Activated CD4-positive, alpha-beta T cell treated with anti-CD3 and anti-CD28 coated beads, Interleukin-2, amount 50 U/mL, for 4 hours (primary cell): Measurements from ENCODE around the gene INTS7.

Source experiments
- DNase-seq, 2 experiments: peaks; one replicate each; pipeline ENCODE4 v3.0.0-alpha.2; 2020

Gene INTS7

DNA sequence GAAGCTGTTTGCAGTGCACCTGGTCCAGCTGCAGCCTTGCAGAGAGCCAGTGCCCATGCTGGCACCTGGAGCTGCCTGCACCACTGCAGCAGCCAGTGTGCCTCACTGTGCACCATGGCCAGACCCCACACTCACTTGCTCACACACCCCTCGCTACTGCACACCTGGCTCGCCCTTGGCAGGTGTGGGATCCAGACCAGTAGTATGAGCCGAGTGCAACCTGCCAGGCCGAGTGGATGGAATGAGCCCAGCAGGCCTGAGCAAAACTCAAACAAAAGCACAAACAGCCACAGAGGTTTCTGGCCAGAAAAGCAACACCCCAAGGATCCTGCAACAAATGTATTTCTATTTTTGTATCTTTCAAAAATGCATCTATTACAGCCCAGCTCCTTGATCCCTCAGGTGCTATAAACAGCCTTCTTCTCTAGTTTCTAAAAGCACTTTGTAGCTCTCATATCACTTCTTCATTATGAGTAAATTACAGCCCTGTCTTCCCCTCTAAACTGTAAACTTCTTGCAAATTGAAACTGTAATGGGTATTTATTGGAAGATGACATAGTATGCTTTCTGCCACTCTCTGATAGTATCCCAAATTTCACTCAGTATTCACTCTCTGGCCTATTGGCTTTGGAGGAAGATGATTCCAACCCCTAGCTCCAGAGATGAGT lies 132.6 kb downstream of the INTS7 start:
- DNase-seq, result no peak

- no peak for DNase-seq
Observed at GRCh38 chr1:211901945-211902344, 133.4 kb downstream of the INTS7 start.

GRCh38 chr1:211900441-211900840 lies 134.9 kb downstream of the INTS7 start:
- no peak for DNase-seq

GRCh38 chr1:211896958-211897357 lies 138.4 kb downstream of the INTS7 start:
- no peak for DNase-seq

GRCh38 chr1:211895126-211895759 lies 140.1 kb downstream of the INTS7 start:
- DNase-seq, result no peak

GRCh38 chr1:211894312-211894711 lies 141.0 kb downstream of the INTS7 start:
- DNase-seq, result no peak

DNA sequence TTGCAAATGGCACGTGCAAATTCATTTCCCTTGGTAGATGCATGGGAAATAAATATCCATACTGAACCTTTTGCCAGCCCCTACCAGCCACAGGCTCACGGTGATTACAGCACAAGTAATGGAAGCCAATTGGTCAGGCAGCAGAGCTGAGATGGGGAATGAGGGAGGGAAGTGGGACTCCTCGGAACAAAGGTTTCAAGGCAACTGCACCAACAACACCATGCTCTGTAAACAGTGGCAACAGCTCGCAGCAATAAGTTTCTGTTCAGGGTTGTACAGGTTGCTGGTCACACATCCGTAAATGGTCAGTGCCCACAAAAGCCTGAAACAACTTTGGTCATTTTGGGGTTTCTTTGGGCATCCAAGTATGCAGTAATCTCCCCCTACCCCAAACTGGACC lies 142.1 kb downstream of the INTS7 start:
- no peak for DNase-seq

GRCh38 chr1:211892577-211892976 lies 142.8 kb downstream of the INTS7 start:
- DNase-seq, result no peak

- no peak for DNase-seq
Observed at GRCh38 chr1:211891708-211892107, 143.6 kb downstream of the INTS7 start.
